Aorta (tissue), 5 donors: Measurements from ENCODE around the gene SPTBN5. TPM values are rescaled to one million over a fixed set of nuclear protein-coding genes. Genes with fewer than 3 reads are reported as not detected.

ENCODE experiments used
- ATAC-seq: fragments of 200-7000 bp; cut with Tn5 transposase; one replicate; pipeline ENCODE4 v1.9.1; 2022; ENCODE audit warnings: moderate library complexity; ENCODE audit not compliant: low FRiP score
- DNase-seq, 2 donors: peaks; one replicate each; pipeline ENCODE4 v3.0.0-alpha.2; 2020
- H3K27ac ChIP-seq, 2 donors: one replicate each; pipeline ENCODE4 v1.5.1; 2013; ENCODE audit warnings: low read length in 2 of 2, mild to moderate bottlenecking in 2 of 2, moderate library complexity in 2 of 2, control low read depth in 1 of 2, inconsistent platforms in 1 of 2, low read depth in 1 of 2
- H3K27me3 ChIP-seq, 2 donors: one replicate each; pipeline ENCODE4 v1.6.1; 2013; ENCODE audit warnings: control low read depth in 1 of 2, low read length in 1 of 2, mild to moderate bottlenecking in 1 of 2, moderate library complexity in 1 of 2; ENCODE audit not compliant: insufficient read depth in 2 of 2, control insufficient read depth in 1 of 2
- H3K36me3 ChIP-seq, 2 donors: one replicate each; pipeline ENCODE4 v1.6.1; 2013; ENCODE audit warnings: control low read depth in 1 of 2, low read length in 1 of 2, mild to moderate bottlenecking in 1 of 2; ENCODE audit not compliant: insufficient read depth in 2 of 2, control insufficient read depth in 1 of 2
- H3K4me1 ChIP-seq, 2 donors: one replicate each; pipeline ENCODE4 v1.6.1; 2013; ENCODE audit warnings: low read length in 2 of 2, control low read depth in 1 of 2, mild to moderate bottlenecking in 1 of 2, moderate library complexity in 1 of 2; ENCODE audit not compliant: insufficient read depth in 2 of 2, control insufficient read depth in 1 of 2
- H3K4me3 ChIP-seq, 2 donors: one replicate each; pipeline ENCODE4 v1.5.1; 2013; ENCODE audit warnings: low read length in 2 of 2, control low read depth in 1 of 2, mild to moderate bottlenecking in 1 of 2
- H3K9me3 ChIP-seq: one replicate; pipeline ENCODE4 v1.6.1; 2013; ENCODE audit warnings: mild to moderate bottlenecking, low read length; ENCODE audit not compliant: control insufficient read depth
- WGBS, 2 donors: extraction: QIAGEN DNeasy Blood & Tissue Kit; methylation state at CpG; one replicate each; pipeline ENCODE4 v1.1.7; 2013; 5-methylcytosine and 5-hydroxymethylcytosine counted together
- intact Hi-C, 2 donors: fragments of 100-400 bp; cut with DNase I; formaldehyde crosslinking; loops; one replicate each; pipeline versions ENCODE4 v1.14.2 to v1.15.0; 2022
- polyA plus RNA-seq, 2 donors: library from polyadenylated mRNA; stranded (reverse); fragments of 200-250 nt; gene quantifications; one replicate each; pipeline ENCODE4 v1.2.3, GENCODE V29; 2013
- total RNA-seq, 2 donors: library from RNA; stranded (reverse); fragmentation: NEBNext Ultra II Directional; extraction: Animal tissue kit (Norgen Biotek cat#: 25700); gene quantifications; one replicate each; pipeline ENCODE4 v1.2.1, GENCODE V29; 2021
- donor health status: healthy with polysubstance abuse.
- donor health status: Bipolar disorder and iron deficiency.
- donor health status: DM: no; HTN: no; CAD: no.
- donor health status: DM: no; HTN: no; CAD: no.
- donor health status: DM: yes; HTN: yes; CAD: no.

The SPTBN5 gene
- total and polyA plus RNA-seq, 4 donors = 0.63 to 10.5 (median 3.7) TPM

GRCh38 chr15:41822957-41823356, 70.9 kb downstream of the SPTBN5 start:
- Histone ChIP-seq H3K27ac (no peak overlapping the region), H3K4me1 (no peaks in the 10 kb centered on the region), H3K9me3 (no peaks in the 10 kb centered on the region), H3K4me3 (no peak overlapping the region), H3K27me3 (no peaks in the 10 kb centered on the region), H3K36me3 (peaks cover 2 to 3% of the 10 kb centered on the region in 2 donors)
- 72 to 79% methylated on average over 6 of the region's 6 CpGs for WGBS, 2 donors
- DNase-seq = no peak
- intact Hi-C loops = no loop called here
- ATAC-seq = no peak

- Histone ChIP-seq H3K27ac (no peak overlapping the region), H3K4me1 (no peaks in the 10 kb centered on the region), H3K9me3 (no peaks in the 10 kb centered on the region), H3K36me3 (peaks cover 3% of the 10 kb centered on the region in 2 donors), H3K27me3 (no peaks in the 10 kb centered on the region), H3K4me3 (no peak overlapping the region)
- intact Hi-C loops = no loop called here
- DNase-seq (no peak), ATAC-seq (no peak)
- WGBS, 2 donors = 92% methylated on average over 6 of the region's 6 CpGs
These were observed 71.4 kb downstream of the SPTBN5 start for GRCh38 chr15:41822471-41822870.

DNA sequence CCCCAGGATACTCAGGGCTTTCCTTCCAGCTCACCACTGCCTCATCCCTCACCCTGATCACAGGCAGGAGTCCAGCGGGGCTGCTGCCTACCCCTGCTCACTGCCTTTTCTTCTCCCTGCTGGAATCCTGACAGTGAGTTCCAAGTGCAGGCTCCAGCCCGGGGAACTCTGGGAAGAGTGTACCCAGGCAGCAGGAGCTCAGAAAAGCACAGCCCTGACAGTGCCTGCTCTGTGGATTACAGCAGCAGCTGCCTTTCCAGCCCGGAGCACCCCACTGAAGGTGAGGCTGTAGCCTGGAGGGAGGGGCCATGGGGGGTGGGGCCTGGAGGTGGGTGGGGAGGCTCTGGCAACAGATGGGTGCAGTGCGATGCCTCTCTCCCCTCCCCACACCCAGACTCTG, 72.0 kb downstream of the SPTBN5 start:
- peaks cover 3 to 4% of the 10 kb centered on the region in 2 donors for H3K36me3 ChIP-seq
- WGBS, 2 donors = 83 to 87% methylated on average over 4 of the region's 4 CpGs

DNA sequence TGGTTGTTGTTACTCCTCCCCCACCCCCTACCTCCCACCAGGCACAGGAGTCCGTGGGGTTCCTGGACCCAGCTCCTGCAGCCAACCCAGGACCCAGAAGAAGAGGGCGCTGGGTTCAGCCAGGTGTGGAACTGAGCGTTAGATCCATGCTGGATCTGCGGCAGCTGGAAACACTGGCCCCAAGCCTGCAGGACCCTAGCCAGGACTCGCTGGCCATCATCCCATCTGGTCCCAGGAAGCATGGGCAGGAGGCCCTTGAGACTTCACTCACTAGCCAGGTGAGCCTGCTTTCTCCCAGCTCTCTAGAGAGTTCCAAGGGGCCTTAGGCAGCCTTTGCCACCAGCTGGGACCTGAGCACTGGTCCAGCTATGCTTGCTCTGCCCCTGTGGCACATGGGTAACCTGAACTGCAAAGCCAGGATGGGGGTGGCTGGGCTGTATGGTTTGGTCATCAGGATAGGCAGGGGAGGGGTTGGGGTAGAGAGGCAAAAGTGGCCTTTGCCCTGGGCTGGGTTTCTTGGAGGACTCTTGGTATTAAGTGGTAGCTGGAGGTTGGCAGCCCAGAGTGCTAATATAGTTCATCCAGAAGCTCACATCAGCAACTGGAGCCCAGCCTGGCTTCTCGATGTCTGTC, 72.9 kb downstream of the SPTBN5 start:
- Histone ChIP-seq H3K36me3 (peaks cover 3 to 5% of the 10 kb centered on the region in 2 donors), H3K9me3 (no peaks in the 10 kb centered on the region), H3K27ac (no peak overlapping the region), H3K4me1 (no peaks in the 10 kb centered on the region), H3K27me3 (no peaks in the 10 kb centered on the region), H3K4me3 (no peak overlapping the region)
- DNase-seq = peak in 1 of 2 donors; percentile 25
- intact Hi-C loops = no loop called here
- WGBS, 2 donors = 41 to 49% methylated on average over 6 of the region's 6 CpGs
- ATAC-seq = no peak

More for the DNA sequence above, 72.0 kb downstream of the SPTBN5 start:
- no peaks in the 10 kb centered on the region for H3K4me1 ChIP-seq
- ATAC-seq (no peak), DNase-seq (no peak)
- intact Hi-C loops = no loop called here
- H3K27me3 ChIP-seq = no peaks in the 10 kb centered on the region
- no peak overlapping the region for H3K27ac ChIP-seq
- no peak overlapping the region for H3K4me3 ChIP-seq
- H3K9me3 ChIP-seq = no peaks in the 10 kb centered on the region

DNA sequence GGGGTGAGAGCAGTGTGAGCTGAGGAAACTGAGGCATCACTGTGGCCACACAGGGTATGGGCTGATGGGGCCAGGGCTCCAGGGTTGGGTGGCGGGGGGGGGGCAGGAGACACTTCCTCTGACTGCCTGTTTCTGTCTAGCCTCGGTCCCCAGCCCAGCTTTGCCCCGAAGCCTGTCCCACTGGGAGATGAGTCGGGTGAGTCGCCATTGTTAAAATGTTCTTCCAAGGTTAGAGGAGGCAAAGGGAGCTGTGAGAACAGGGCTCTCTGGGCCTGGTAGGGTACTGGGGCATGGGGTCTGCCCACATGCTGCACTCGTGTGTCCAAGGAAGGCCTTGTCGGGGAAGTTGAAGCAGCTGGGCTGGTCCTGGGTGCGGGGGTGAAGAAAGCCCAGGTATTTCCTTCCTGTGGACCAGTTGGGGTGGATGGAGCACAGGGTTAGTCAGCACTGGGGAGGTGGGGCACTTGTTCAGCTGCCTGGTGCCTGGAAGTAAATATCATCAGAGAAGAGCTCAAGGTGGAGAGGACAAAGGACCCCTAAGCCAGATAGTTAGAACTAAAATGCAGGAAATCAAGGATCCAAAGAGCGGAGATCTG, 74.3 kb downstream of the SPTBN5 start:
- ATAC-seq (no peak), DNase-seq (no peak)
- H3K9me3 ChIP-seq = no peaks in the 10 kb centered on the region
- H3K4me3 ChIP-seq = no peak overlapping the region
- H3K27ac ChIP-seq = no peak overlapping the region
- intact Hi-C loops = no loop called here
- no peaks in the 10 kb centered on the region for H3K27me3 ChIP-seq
- H3K4me1 ChIP-seq = no peaks in the 10 kb centered on the region
- 89 to 92% methylated on average over 9 of the region's 9 CpGs for WGBS, 2 donors
- H3K36me3 ChIP-seq = peaks cover 3 to 5% of the 10 kb centered on the region in 2 donors

DNA sequence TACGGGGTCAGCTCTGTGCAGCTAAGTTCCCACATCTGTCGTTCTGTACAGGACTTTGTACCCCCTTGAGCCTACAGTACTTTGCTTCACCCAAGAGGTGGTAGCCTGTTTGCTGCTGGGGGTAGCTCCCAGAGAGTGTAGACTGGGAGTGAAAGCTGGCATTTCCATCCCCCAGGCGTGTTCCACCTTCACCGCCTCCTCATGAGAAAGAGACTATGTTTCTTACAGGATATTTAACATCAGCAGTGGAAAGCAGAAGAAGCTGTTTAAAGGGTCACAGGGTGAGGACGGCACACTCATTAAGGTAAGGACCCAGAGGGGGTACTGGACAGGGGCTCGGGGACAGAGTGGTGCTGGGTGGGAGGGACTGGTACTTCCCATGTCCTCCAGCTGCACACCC, 76.1 kb downstream of the SPTBN5 start:
- intact Hi-C loops = no loop called here
- ATAC-seq = no peak
- peaks cover 6 to 10% of the 10 kb centered on the region in 2 donors for H3K36me3 ChIP-seq
- no peaks in the 10 kb centered on the region for H3K27me3 ChIP-seq
- H3K4me1 ChIP-seq = no peaks in the 10 kb centered on the region
- H3K9me3 ChIP-seq = no peaks in the 10 kb centered on the region
- no peak overlapping the region for H3K27ac ChIP-seq
- WGBS, 2 donors = 84 to 94% methylated on average over 6 of the region's 6 CpGs
- no peak for DNase-seq
- no peak overlapping the region for H3K4me3 ChIP-seq

GRCh38 chr15:41817327-41817726, 76.5 kb downstream of the SPTBN5 start:
- no peaks in the 10 kb centered on the region for H3K27me3 ChIP-seq
- no peak overlapping the region for H3K27ac ChIP-seq
- DNase-seq (no peak), ATAC-seq (no peak)
- intact Hi-C loops = no loop called here
- 87 to 90% methylated on average over 14 of the region's 14 CpGs for WGBS, 2 donors
- H3K4me3 ChIP-seq = no peak overlapping the region
- peaks cover 9 to 10% of the 10 kb centered on the region in 2 donors for H3K36me3 ChIP-seq
- H3K4me1 ChIP-seq = no peaks in the 10 kb centered on the region
- no peaks in the 10 kb centered on the region for H3K9me3 ChIP-seq

DNA sequence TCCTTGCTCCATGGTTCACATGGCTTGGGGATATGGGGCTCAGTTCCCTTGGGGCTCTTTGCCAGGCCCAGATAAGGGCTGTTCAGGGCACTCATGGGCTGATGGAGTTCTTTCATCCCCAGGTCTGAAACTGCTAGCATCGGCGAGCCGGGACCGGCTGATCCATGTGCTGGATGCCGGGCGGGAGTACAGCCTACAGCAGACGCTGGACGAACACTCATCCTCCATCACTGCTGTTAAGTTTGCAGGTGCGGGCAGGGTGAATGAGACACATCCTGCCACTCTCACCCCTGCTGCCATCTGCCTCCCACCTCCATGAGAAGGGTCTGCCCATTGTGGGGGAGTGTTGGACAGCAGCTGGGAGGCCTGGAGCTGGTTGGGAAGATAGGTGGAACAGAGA, 77.1 kb downstream of the SPTBN5 start:
- ATAC-seq = no peak
- WGBS, 2 donors = 94% methylated on average over 9 of the region's 9 CpGs
- Histone ChIP-seq H3K9me3 (no peaks in the 10 kb centered on the region), H3K4me3 (no peak overlapping the region), H3K36me3 (peaks cover 9 to 10% of the 10 kb centered on the region in 2 donors), H3K27me3 (no peaks in the 10 kb centered on the region), H3K4me1 (no peaks in the 10 kb centered on the region), H3K27ac (no peak overlapping the region)
- intact Hi-C loops = no loop called here
- no peak for DNase-seq

DNA sequence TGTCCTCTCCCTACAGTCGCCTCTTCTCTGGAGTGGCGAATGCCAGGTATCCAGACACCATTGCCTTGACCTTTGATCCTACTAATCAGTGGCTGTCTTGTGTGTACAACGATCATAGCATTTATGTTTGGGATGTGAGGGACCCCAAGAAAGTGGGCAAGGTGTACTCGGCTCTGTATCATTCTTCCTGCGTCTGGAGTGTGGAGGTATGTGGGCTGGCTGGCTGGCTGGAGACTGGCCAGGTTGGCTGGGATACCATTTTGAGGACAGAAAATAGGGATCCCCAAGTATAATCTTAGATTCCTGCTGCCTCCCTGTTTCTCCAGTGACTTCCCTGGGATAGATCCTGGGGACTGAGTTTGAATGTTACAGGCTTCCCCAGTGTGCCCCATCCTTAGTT, 79.3 kb downstream of the SPTBN5 start:
- no peaks in the 10 kb centered on the region for H3K9me3 ChIP-seq
- H3K4me1 ChIP-seq = no peaks in the 10 kb centered on the region
- H3K4me3 ChIP-seq = no peak overlapping the region
- 78 to 81% methylated on average over 5 of the region's 5 CpGs for WGBS, 2 donors
- intact Hi-C loops = loop anchor here in 1 of 2 donors (5.0 kb wide), 1 partner anchor 212 kb away; no protein-coding TSS in a partner anchor
- ATAC-seq (no peak), DNase-seq (no peak)
- no peaks in the 10 kb centered on the region for H3K27me3 ChIP-seq
- H3K36me3 ChIP-seq = peaks cover 9 to 10% of the 10 kb centered on the region in 2 donors
- H3K27ac ChIP-seq = no peak overlapping the region
